GM18508 (cell line): ENCODE measurements around the gene HOXA5.

Experiments
- ATAC-seq: cut with Tn5 transposase; IDR thresholded peaks from one replicate; pipeline ENCODE4 v1.9.1; 2021; ENCODE audit warnings: moderate number of reproducible peaks; ENCODE audit not compliant: insufficient read depth, unreplicated experiment

Gene HOXA5

DNA sequence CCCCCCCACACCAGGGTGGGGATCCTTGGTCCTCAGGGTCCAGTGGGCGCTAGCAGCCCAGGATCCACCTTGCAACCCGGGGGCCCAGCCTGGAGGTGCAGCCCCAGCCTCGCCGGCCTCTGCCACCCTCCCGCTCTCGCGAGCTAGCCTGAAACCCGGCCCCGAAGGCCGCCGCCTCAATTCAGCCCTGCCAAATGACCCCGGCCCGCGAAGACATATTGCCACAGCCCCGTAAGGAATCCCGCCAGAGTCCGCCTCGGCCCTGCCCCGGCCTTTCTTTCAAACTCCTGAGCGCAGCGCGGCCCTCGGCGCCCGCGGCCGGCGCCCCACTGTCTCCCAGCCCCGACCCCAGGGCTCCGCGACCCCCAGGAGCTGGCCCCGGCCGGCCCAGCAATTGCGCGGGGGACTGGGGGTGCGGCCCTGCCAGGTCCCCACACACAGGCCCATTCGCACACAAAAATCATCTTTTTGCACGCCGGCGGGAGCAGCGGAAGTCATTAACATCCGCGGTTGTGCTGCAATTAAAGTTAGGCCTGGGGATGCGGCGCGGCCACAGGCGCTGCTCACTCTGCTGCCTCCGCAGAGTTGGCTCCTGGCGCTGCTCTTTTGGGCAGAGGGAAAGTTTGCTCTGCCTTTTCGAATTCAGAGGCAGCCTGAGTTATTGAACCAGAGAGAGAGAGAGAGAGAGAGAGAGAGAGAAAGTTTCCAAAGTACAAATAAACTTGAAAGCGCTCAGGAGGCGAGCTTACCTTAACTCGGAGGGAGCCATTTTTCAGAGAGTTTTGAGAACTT, 4.0 kb downstream of the HOXA5 start:
- no peak for ATAC-seq

DNA sequence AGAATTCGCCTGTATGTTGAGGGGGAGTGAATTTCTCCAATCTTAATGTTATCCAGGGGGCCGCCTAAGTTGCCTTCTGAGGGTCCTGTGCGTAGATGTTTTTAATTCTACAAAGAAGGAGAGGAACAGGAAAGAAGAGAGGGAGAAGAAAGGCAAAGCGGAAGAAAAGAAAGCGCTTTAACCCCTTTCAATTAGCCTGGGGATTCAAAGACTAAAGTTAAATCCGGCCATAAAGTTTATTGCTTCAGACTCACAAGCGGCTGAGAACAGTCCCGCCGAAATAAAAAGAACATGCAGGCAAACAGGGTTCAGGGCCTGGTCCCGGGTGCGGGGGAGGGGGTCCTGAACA, 4.5 kb downstream of the HOXA5 start:
- no peak for ATAC-seq

DNA sequence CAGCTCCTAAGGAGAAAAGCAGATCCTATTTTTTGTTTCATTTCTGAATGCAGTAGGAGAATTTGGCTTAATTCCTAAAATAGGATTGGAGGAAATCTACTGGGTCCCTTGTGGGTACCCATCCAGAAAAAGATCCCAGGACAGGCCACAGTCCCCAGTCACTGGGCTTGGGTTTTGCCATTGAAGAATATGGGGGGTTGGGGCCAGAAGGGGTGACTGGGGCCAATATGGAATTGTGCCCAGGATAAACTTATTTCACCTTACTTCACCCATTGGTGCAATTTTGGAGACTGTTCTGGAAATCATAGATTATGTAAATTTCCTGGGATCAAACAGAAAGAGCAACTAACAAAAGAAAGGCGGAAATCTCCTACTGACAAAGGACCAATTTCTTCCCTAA, 5.0 kb downstream of the HOXA5 start:
- no peak for ATAC-seq

DNA sequence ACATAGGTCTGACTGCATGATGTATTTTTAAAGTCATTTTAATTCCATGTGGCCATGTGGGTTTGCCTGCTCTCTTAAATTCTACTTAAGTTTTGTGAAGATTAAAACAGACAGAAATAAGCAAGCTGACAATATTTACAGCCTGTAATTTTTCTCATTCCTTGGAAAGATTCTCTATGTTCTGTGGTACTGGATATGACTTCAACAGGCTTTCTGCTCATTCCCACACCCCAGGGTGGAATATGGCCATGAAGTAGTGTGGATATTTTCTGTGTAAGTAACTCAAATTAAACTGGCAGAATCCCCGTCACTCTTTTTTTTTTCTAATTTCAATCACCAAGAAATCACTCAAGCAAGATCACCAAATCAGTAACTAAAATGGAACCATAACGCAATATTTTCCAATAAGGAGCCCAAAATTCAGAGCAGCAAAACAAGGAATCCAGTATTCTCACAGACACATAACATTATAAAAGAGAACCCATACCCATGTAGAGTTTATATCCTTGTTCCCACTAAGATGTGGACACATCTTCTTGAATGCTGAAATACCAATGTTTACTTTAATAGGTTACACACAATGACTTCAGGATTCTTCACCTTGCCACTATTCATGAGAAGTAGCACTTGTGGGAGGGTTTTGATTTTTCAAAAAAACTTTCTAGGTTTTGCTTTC, 5.7 kb downstream of the HOXA5 start:
- no peak for ATAC-seq

DNA sequence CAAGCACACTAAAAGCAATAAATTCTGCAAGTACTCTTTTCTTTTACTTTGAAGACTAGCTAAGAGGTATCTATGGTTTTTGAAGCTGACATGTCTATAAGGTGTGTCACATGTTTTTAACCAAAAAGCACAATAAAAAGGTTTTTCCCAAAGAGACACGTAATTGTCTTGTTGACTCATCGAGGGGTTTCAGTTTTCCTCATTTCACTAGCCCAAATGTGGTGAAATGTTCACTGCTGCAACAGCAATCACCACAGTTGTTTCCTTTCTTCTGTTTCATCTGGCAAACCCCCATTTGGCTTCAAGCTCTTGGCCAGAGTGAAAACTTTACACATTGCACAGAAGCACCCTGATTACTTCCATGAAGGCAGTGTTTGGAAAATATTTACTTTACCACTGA, 9.1 kb downstream of the HOXA5 start:
- no peak for ATAC-seq

DNA sequence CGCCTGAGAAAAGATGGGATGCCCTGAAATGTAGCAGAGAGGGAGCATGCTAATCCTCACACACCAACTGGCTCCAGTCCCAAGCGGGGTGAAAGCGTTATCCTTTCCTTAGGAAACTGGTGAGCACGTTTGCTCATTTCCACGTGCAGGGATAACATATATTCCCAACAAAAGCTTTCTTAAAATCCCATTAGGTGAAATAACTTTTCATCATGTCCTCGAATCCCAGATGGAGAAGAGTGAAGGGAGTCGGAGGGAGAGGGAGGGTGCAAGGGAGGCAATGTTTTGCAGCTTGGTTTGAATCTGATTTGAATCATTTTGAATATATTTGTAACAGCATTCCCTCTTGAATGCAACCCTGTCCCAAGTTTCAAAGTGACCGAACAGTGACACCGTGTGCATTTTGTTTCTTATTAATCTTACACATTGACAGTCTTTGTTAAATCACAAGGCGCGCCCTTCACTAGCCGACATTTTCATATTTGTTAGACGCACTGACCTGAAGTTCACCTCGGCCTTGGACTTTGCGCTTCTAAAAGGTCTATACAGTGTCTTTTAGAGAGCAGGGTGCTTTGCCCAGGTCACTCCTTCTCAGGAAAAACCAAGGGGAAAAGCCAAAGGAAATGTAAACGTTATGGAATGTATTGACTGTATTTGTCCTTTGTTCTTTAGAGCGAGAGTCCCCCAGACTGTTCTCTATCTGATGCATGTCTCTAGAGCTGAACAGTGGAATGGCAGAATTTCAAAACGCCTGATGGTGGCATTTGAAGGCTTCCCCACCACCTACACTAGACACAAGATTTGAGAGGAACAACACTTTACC, 9.9 kb downstream of the HOXA5 start:
- no peak for ATAC-seq

DNA sequence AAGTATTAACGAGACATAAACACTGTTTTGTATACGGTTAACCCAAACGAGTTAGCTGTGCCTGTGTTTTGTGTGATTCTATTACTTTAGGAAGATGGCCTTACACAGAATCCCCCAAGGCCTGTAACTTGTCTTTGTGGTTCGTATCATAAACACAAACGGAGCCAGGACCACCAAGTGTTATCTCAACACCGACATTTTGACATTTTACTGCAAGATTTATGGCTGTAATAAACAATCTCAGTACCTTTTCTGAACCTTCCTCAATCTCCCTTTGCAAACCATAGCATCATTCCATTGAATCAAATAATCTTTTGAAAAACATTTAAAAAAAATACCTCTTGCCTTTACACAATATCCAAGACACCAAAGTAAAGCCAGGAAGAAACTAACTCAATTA, 10.5 kb downstream of the HOXA5 start:
- ATAC-seq, result no peak

DNA sequence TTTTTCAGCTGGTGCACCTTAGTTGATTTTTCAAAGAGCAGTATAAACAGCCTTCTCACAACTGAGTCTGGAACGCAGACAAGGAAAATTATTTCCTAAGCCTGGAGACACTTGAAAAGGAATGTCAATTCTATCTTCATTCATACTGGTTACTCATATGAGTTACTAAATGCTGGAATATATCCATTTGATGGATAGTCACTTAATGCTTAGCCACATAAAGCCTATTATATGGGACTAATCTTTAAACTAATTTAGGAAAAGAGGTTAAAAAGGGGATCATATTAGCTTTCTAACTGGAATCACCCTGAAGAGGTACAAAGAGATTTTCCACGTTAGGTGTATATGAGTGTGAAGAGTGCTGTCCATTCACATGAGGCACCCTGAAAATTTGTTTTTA, 11.3 kb downstream of the HOXA5 start:
- ATAC-seq, result no peak

DNA sequence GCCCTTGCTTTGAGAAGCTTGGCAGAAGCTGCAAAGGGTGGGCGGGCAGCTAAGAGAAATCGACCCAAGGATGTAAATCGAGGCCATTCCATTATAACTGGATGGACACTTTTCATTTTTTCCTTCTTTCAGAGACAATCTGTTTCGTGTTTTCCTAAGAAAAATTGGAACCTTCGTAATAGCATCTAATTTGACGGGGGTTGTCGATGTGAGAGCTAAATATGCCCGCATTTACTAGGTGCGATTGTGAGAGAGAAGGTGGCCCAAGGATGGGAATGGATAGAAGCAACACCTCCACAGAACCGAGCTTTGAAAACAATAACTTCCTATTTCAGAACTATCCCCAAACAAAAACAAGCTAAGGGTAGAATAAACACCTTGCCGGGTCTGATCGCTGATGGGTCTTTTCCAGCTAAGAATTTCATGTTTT, 12.1 kb downstream of the HOXA5 start:
- ATAC-seq, result no peak

DNA sequence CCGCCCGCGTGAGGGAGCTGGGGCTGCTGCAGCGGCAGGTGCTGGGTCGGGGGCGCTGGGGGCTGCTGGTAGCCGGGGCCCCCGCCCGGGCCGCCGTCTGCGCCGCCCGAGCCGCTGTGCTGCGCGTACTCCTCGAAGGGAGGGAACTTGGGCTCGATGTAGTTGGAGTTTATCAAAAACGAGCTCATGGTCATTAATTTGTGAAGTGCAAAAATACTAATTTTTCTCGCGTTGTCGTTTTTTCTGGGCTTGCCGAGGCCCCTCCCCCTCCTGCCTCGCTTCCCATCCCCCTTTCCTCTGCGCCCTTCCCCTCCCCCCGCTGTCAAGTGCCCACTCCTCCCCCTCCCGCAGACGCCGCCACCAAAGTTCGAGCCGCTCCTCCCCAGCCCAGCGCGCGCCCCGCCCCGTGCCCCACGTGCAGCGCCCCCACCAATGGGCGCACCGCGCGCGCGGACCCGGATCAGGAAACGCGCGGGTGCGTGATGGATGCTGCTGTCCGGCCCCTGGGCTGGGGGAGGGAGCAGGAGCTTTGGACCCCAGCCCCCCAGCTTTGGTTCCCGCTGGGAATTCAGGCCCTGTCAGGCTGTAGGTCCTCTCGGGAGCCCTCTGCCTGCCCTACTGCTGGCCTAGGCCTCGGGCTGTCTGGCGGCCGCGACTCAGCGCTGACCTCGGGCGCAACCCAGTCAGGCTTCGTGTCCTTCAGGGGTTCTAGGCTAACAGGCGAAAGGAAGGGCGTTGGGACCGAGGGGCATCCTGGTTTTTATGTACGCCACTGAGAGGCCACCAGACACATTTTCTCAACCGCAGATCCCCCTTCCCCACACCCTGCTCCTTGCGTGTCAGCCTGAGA, 12.7 kb downstream of the HOXA5 start, which contains the start of gene HOXA4:
Gene HOXA4 (minus strand): TSS at position 218 of the 850 bp plus-strand sequence. CDS start 24 bp downstream, at position 194.
- no peak for ATAC-seq

DNA sequence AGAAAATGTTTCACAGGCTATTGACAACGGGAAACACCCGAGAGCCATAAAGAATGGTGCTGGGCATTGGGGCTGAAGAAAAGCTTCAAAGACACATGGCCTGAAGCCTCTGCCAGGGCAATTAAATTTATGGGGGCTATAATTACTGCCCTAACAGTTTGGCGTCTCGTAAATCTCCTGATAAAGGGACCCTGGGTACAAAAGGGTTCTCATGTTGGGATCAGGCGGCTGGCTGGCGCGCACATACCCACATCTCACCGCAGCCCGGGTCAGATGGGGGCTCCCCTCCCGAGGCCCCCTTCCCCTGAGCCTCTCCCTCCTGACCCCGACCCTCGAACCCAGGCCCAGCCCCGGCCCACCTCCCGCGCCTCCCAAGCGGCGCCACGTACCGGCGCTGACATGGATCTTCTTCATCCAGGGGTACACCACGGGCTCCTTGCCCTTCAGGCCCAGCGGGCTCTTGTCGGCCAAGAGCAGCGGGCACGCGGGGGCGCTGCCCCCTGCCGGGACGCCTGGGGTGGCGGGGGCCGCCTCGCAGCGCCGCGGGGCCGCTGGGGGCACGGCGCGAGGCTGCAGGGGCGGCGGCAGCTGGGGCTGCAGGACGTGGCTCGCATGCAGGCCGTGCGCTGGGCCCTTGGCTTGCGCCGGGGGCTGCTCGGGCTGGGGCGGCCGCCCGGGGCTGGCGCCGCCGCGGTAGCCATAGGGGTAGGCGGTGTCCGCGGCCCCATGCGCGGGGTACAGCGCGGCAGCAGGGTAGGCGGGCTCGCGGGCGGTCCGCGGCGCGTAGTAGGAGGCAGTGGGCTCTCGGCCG, 13.5 kb downstream of the HOXA5 start:
- ATAC-seq, result no peak

DNA sequence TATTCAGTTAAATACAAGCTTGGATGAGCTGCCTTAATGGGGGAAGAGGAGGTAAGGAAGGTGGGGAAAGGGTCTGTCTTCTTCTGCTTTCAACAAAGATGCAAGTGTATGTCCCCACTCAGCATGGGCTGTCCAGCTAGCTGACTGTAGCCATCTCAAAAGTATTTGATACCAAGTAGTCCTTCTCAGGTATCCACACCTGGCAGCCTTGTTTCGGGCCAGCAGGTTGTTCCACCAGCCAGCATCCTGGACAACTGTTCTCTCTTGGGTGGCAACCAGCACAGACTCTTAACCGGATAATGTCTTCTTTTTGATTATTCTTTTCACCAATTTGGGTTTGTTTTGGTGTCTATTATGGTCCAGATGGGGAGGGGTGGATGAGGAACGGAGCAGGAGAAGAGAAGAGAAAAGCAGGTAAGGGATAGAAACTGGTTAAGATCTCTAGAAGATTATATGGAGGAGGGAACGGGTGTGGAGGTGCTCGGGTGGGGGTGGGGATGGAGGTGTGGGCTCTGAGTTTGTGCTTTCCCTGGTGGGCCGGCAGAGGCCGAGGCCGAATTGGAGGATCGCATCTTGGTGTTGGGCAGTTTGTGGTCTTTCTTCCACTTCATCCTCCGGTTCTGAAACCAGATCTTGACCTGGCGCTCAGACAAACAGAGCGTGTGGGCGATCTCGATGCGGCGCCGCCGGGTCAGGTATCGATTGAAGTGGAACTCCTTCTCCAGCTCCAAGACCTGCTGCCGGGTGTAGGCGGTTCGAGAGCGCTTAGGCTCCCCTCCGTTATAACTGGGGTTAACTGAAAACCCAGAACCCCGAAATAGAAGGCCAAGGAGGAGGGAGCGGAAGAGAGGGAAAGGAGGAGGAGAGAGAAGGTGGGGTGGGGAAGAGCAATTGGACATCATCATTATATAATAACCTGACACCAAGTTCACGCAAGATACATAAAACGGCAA, 14.4 kb downstream of the HOXA5 start:
- no peak for ATAC-seq

DNA sequence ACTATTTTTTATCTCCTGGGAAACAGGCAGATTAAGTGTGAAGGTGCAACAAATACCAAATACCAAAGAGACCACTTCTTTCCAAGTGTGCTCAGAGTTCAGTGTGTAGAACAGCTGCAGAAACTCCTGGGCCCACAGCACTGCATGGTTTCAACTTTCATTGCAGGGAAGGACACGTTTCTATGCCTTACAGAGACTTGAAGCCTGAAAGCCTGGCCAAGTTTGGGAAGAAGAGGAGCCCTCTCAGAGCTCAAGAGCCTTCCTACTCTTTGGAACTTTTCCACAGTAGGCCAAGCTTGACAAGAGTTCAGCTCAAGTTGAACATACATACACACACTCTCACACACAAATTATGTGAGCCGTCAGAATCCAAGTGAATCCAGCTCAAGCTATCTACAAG, 15.4 kb downstream of the HOXA5 start:
- ATAC-seq, result no peak

DNA sequence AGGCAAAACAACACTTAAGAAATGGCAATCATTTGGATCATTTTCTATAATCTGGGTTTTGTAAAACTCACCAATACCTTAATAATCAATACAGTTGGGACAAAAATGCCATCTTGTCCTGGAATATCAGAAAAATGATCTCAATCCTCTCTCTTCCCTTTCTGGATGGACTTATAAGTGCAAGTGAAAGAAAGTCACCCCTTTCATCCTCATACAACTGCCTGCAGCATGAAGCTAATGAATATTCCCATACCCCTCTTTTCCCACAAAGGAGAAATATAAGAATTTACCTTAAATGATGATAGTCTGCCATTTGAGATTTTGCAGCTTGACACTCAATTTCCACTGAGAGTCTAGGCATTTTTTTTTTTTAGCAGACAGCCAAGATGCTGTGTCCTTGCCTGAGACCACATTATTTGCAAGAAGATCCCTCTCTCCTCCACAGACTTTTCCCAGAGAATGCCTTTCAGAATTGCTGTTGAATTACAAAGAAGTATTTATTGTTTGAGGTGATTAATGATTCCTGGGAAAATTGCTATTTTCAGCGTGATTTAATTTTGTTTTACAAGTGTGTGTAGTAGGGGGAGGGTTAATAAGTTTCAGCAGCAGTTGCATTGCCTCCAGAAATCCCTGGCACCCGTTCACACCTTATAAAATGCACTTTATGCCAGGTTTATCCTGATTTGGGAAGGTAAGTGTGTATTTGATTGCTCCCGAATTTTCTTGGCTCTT, 16.7 kb downstream of the HOXA5 start:
- no peak for ATAC-seq

DNA sequence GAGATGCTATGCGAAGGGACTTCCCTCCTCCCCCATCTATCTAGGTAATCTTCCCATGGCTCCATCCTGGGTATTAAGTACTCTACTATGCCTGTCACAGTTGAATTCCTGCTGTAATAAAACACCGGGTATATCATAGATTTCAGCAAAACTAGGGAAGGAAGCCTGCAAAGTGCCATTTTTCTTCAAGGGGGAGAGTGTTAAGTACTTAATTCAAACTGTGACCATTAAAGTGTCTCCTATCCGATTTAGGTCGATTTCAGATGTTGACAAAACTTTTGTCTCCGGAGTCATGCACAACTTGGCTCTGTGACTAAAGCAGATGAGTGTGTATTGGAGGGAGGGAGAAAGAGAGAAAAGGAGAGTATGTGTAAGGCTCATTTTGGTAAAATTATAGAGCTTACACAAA, 17.5 kb downstream of the HOXA5 start:
- ATAC-seq, result no peak

DNA sequence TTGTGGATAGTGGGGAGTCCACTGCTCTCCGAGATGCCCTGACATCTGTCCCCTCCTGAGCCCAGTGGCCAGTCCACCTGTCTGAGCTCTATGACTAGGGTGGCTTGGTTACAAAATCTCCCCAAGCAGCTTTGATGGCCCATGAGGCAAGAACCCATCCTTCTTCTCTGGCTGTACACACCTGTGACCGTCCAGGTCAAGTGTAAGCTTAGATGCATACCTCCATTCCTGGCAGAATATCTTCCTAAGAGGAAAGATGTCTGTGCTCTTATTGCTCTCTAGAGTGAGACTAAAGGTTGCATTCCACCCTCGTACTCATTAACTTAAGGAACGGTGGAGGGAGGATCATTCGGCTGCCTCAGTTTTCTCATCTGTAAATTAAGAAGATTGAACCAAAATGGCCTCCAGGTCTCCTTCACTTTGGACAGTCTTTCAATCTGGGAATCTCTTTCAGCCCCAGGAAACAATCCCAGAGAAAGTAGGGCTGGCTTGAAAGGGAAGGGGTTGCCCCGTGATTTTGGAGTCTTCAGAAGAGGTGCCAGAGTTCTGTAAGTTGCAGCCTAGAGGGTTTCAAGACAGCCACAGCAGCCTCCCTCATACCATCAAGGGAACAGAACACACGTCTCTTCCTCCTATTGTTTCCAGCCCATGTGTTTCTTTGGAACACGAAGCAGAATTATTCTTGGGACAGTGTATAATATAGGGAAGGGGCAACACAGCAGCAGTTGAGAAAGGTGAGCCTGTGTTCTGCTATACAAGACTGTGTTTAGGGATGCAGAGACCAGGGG, 18.4 kb downstream of the HOXA5 start:
- ATAC-seq, result no peak
